GM19043 (cell line): ENCODE measurements around the gene CHKA.

ENCODE experiments used
- ATAC-seq: cut with Tn5 transposase; IDR thresholded peaks from one replicate; pipeline ENCODE4 v1.9.1; 2021; ENCODE audit warnings: low read depth; ENCODE audit not compliant: unreplicated experiment

CHKA gene

DNA sequence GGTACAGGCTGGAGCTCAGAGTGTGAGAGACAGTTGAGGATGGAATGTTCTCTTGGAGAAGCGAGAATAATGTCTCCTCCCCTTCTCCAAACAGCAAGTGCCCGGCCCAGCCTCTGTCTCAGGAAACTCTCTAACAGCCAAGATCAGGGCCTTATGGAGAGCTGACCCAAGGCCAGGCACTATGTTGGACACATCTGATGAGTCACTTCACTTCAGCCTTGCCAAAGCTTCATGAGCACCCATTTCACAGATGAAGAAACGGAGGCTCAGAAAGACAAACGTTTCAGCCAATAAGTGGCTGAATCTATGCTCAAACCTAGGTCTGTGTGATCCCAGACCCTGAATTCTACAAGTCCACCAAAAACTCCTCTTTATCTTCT, 22.1 kb upstream of the CHKA start:
- ATAC-seq: no peak

DNA sequence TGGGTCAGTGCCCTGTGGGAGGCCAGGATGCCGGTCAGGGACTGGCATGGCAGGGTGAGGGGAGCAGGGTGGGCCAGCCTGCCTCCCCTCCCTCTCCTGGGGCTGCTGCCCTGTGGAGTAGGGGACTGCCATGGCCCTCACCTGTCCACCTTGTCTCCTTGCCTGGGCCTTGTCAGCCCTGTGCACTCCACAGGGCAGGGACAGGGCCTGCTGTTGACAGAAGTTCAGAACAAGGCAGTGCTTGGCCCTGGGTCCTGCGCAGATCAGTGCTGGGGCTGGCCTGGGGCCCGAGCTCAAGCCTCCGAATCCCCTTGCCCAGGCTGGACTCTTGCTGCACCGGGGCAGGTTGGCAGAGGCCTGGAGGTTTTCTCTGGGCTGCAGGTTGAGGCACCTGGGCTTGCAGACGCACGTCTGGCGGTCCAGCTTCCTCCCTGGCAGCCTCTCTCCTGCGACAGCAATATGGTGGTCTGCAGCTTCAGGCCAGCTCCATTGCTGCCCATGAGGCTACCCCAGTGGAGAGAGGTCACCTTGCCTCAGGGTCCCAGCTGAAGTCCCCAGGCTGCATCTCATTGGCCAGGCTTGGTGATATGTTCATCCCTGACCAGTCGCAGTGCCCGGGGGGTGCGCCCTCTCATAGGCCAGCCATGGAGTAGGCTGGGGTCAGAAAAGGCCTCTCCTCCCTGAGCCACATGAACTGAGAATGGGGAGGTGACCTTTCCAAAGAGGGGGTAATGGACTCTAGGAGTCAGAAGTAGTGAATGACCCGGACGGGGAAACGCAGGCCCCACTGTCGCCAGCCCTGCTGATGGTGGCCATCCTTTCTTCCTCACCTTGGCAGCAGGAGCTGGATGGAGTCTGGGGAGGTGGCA, 21.5 kb upstream of the CHKA start:
- no peak for ATAC-seq

DNA sequence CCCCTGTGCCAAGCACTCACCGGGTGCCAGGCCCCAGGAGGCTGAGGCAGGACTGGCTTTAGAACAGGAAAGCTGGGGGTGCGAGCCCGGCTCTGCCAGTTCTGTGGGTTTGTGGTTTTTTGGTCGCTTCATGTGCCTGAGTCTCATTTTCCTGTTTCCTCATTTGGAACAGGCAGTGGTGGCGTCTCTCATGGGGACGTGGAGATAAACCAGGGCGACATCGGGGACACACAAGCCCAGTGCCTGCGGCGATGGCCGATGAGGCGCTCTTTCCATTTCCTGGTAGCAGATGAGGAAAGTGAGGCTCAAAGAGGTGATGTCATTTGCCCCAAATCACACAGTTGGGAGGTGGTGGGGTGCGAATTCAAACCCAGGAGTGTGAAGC, 20.8 kb upstream of the CHKA start:
- ATAC-seq: no peak

DNA sequence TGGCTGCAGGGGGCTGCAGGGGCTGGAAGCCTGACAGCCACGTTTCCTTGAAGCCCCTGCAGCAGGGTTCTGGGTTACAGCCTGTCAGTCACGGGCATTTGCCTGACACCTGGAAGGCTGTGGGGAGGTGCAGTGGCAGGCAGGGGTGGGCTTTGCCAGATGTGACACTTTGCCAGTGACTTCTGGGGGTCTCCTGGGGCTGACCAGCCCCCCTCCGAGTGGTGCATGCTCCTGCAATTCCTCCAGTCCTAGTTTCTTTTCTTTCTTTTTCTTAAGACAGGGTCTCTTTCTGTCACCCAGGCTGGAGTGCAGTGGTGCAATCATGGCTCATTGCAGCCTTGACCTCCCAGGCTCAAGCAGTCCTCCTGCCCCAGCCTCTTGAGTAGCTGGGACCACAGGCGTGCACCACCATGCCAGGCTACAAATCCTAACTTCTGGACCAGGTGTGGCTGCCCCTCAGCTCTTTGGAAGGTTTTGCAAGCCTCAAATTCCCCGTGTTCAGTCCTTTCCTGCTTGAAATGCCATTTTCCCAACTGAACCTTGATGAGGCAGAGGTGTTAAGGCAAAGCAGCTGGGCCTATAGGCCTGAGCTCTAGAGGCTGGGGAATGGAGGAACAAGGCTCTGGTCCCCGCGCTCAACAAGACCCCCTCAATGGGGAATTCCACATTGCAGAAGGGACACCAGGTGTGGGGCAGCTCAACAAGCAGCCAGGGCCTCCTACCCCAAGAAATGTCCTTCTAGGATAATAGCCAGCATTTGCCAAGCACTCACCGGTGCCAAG, 20.2 kb upstream of the CHKA start:
- ATAC-seq: no peak

DNA sequence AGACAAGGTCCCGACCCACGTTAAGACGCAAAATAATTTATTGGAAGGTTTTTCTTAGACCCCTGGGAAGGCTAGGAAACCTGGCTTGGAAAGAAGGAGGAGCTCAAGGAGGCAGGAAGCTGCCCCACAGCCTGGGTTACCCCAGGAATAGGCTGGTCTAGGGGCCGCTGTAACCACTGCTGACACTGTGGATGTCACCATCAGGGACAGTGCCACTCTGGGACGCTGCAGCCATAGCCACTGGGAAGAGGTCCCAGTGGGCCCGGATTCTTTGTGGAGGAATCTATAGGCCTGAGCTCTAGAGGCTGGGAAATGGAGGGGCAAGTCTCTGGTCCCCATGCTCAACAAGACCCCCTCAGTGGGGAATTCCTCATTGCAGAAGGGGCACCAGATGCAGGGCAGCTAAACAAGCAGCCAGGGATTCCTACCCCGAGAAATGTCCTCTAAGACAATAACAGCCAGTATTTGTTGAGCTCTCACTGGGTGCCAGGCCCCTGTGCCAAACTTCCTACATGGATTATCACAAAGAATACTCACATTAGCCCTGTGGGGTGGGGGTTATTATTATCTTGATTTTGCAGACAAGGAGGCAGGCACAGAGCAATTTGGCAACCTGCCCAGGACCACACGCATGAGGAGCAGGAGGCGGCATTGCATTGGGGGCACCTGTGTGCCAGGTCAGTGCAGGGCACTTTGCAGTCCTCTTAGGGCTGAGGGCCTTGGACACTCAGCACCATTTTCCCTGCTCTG, 19.5 kb upstream of the CHKA start:
- no peak for ATAC-seq

DNA sequence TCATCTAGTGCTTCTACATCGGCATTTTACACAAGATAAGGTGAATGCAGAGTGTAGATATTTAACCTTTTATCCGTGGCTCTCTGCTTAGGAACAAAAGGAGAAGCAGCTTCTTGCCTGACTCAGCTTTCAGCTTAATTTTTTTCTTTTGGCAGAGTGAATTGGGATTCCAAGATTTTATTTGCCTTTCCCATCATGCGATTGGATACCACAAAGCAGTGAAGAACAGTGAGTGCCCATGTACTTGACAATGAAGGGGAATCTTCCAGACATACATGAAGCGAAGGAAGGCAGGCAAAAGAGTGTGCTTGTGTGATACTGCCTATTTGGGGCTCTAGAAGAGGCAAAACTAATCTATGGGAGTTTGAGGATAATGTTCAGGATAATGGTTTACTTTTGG, 17.0 kb upstream of the CHKA start:
- no peak for ATAC-seq

DNA sequence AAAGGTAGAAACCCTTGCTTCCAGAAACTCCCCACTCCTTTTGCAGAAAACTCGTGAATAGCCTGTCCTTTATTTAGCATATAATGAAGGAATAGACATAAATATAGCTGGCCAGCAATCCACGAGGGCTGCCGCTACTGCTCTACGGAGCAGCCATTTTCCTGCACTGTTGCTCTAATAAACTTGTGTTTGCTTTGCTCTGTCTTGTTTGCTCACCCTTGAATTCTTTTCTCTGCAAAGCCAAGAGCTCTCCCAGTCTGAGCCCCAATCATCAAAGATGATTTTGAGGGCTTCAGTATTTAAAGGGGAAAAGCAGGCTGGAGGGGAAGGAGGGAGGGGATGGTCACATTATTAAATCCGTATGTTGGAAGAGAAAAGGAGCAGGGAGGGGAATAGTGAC, 16.6 kb upstream of the CHKA start:
- no peak for ATAC-seq

DNA sequence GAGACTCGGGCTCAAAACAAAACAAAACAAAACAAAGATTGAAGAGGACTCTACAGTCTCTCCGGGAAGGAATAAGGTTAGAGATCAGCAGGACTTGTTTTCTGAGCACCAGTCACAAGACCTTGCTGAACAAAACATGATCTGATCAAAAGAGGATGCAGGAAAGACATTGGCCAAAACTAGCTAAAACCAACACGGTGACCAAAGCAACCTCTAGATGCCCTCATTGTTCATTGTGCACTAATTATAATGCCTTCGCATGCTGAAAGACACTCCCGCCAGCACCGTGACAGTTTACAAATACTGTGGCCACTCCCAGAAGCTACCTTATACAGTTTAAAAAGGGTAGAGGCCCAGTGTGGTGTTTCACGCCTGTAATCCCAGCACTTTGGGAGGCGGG, 15.7 kb upstream of the CHKA start:
- no peak for ATAC-seq

DNA sequence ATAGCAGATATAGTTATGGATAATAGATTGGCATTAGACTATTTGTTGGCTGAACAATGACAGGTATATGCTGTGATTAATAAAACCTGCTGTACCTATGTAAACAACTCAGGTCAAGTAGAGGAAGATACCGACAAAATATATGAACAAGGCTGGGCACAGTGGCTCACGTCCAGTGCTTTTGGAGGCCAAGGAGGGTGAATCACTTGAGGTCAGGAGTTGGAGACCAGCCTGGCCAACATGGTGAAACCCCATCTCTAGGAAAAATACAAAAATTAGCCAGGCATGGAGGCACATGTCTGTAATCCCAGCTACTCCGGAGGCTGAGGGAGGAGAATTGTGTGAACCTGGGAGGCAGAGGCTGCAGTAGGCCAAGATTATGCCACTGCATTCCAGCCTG, 14.0 kb upstream of the CHKA start:
- no peak for ATAC-seq

DNA sequence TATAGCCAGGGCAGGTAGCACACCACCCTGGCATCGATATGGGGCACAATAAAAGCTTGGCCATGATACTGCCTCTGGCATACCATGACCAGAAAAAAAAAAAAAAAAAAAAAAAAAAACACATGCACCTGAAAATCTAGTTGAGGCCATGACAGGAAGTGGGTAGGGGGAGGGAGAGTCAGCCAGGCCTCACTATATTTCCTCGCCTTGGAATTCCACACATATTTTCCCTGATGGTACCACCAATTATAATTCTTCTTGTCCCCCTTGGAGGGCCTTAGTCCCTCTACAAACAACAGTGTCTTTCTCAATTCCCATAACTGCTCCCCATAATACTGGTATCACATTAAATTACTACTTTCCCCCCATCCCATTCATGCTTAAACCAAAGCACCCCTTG, 12.6 kb upstream of the CHKA start:
- ATAC-seq: no peak

DNA sequence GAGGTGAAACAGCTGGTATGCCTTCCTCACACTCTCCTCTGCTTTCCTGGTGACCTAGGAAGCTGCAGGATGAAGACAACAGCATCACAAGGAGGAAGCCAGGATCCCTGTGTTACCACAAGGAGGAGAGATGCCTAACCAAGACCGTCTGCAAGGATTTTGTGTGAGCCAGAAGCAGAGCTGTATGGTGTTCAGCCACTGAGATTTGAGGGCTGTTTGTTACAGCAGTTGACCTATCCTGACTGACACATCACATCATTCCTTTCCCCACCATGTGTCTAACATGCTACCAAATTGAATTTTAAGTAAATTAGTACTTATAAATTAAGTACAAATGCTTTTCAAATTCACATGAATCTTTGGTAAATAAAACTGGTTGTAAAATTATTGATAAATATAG, 8.9 kb upstream of the CHKA start:
- no peak for ATAC-seq

DNA sequence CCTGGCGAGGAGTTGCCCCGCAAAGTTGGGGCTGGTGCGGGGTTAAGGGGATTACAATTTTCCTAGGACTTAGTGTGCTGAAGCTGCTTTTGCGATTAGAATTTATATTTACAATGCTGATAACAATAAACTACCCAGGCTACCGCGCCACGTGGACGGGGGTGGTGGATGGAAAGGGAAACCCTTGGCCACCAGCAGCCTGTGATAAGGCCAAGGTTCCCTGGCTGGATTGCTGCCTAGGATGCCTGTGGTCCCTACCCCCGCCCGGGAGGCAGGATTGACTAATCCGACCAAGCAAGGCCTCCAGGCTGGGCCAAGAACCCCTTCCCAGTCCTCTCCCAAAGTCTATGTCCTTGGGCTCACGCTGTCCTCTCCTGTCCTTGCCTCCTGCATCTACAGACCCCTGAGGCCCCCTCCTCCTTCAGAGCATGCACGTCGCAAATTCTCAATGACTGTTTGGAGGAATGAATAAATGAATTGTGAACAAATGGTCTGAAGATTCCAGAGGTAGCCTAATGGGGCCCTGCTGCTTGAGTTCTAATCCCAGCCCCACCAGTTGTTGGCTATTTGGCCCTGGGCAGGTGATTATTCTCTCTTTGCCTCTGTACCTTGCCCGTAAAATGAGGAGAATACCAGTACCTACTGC, 7.6 kb upstream of the CHKA start:
- ATAC-seq: no peak

DNA sequence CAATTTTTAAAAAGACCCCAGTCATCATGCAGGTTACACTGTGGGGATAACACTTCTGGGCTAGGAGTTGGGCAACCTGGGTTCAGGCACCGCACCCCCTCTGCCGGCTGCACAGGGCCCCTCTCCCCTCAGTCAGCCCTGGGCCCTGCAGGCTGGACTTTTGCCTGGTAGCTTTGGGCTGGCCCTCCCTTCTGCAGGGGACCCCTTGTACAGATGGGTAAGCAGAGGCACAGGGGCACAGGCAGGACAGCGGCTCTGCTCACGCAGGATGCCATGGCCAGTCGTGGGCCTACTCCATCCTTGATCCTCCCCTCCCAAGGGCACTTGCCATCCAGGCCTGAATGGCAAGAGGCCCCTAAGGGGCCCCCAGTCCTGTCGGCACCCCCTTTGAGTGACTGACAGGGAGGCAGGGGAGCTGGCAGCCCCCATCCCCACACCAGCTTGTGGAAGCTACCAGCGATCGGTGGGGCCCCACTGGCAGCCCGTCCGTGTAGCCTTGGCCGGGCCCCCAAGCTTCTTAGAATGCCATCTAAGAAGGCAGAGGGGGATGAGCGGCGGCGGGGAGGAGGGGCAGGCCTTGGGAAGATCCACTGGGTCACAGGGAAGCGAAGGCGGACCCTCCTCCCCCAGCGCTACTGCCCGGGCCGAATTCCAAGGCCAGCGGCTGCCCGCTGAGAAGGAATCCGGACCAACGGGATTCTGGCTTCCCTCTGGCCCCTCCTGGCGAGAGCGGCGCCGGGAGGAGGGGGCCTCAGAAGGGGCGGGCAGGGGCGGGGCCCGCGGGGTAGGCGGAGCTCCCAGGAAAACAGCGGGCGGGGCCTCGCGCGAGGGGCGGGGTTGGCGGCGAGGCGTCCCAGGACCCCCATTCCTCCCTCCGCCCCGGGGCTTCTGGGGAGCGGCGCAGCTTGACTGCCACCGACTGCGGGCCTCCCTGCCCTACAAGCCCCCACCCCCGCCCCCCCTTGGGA, 6.8 kb upstream of the CHKA start:
- ATAC-seq: no peak

DNA sequence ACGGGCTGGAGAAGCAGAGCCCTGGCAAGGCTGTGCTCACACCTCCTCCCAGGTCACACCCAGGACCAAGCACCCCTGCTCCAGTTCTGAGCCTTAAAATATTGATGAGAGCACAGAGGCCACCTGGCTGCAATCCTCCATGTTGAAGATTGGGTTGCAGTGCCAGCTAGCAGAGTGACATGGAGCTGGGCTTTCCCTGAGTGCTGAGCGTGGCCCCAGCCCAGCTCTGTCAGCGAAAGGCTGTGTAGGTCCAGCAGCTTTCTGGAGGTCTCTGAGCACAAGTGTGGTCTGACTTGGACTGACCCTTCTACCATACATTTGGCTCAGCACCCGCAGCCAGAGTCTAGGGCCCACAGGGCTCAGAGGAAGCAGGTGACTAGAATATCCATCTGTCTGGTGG, 4.0 kb upstream of the CHKA start:
- ATAC-seq: no peak

DNA sequence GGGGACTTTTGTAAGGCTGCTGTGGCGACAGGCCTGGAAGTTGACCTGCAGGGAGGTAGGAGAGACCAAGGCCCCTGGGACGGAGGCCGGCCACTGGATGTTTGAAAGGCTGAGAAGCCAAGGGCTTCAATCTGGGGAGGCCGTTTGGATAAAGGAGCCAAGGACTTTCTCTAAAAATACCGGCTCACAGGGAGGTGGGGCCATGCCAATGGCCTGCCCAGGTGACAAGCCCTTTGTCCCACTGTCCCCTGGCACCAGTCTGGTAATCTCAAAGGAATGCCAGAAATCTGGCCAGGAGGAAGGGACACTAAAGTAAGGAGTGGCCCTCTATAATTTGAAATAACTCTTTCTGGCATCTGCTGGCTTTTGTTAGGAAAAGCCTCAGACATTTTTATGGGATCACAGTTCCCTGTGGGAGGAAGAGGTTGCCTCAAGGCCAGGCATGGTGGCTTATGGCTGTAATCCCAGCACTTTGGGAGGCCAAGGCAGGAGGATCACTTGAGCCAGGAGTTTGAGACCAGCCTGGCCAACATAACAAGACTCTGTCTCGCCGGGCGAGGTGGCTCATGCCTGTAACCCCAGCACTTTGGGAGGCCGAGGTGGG, 1.9 kb upstream of the CHKA start:
- no peak for ATAC-seq

DNA sequence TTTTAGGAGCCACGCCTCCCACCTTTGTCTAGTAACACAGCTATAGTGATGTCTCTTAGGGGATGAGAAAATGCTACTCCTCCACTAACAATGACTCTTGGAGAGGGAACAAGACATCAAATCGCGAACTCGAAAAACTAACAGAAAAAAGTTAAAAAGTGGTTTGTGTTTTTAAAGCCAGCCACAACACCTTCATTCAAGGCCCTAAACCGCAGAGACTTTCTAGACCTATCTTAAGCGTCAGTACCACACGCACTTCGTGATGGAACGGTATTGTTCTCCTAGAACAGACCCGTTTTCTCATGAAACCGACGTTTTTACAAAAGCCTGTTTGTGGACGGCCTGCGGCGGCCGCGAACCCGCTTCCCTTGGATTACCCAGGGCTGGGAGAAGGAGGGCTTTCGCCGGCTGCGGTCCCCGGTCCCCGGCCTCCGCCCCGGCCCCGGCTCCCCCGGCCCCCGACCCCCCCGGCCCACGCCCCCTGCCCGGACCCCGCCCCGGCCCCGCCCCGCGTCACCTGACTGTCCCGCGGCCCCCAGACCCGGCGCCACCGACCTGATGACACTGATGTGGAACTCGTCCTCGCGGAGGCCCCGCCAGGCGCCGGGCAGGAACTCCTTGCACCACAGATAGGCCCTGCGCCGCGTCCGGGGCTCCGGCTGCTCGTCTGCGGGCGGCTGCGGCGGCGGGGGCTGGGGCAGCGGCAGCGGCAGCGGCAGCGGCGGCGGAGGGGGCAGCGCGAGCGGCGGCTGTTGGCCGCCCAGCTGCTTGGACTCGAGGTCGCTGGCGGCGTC, 718 bp downstream of the CHKA start:
- ATAC-seq: peak; percentile 7

DNA sequence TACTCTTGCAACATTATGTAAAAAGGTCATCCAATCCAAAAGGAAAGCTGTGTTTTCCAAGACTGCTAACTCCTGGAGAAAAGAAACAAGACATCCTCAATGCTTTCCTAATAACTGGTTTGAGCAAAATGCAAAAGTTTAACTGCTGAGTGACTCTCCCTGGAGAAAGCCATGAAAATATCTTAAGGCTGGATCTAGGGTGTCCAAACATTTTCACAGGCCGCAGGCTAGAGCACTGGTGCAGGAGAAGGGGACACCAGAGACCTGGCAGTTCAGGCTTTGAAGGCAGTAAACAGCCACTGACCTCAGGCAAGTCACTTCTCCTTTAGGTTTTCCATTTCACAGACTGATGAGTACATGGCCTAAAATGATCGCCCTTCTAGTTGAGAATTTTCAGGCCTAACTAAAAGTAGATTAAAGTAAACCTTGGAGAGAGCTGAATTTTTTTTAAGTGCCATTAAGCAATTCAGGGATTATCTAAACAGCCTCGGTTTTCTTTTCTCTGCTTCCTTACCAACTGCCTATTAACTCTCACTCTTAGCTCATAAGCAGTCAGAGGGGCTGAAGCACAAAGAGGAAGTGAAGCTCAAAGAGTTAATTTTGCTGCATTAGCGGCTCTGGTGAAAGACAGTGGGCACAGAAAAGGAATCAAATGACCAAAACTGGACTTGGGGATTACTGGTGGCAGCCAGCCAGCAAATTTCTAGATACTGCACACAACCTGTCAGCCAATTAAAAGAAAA, 2.3 kb downstream of the CHKA start:
- ATAC-seq: peak; percentile 37
